Heart left ventricle (tissue), 16 donors: Measurements from ENCODE around the gene IFI44L. TPM values are rescaled to one million over a fixed set of nuclear protein-coding genes. Genes with fewer than 3 reads are reported as not detected.

Source experiments
- ATAC-seq, 4 donors: fragments of 200-7000 bp; cut with Tn5 transposase; one replicate each; pipeline ENCODE4 v1.9.1; 2020 to 2022; ENCODE audit warnings: moderate library complexity in 4 of 4, mild to moderate bottlenecking in 3 of 4, moderate number of reproducible peaks in 1 of 4
- DNase-seq, 5 donors: peaks; one replicate each; pipeline ENCODE4 v3.0.0-alpha.2; 2020
- H3K27ac ChIP-seq, 12 donors: fragments of 200-600 bp; sonication (generic) in 4 of 12; one replicate each; pipeline versions ENCODE4 v1.5.0 to v1.8.0; 2016 to 2022; ENCODE audit warnings: mild to moderate bottlenecking in 2 of 12
- H3K27me3 ChIP-seq, 9 donors: fragments of 200-600 bp; sonication (generic) in 2 of 9; one replicate each; pipeline versions ENCODE4 v1.5.1 to v1.8.0; 2016 to 2022; ENCODE audit warnings: mild to moderate bottlenecking in 3 of 9
- H3K36me3 ChIP-seq, 9 donors: fragments of 200-600 bp; sonication (generic) in 2 of 9; one replicate each; pipeline versions ENCODE4 v1.5.0 to v1.8.0; 2018 to 2022; ENCODE audit warnings: mild to moderate bottlenecking in 2 of 9
- H3K4me1 ChIP-seq, 12 donors: fragments of 200-600 bp; sonication (generic) in 4 of 12; one replicate each; pipeline versions ENCODE4 v1.5.0 to v1.8.0; 2016 to 2022; ENCODE audit warnings: mild to moderate bottlenecking in 3 of 12
- H3K4me3 ChIP-seq, 12 donors: fragments of 200-600 bp; sonication (generic) in 4 of 12; one replicate each; pipeline versions ENCODE4 v1.5.0 to v1.8.0; 2017 to 2022; ENCODE audit warnings: mild to moderate bottlenecking in 9 of 12, moderate library complexity in 4 of 12
- H3K9me3 ChIP-seq, 12 donors: fragments of 200-600 bp; sonication (generic) in 4 of 12; one replicate each; pipeline versions ENCODE4 v1.5.0 to v1.8.0; 2016 to 2022; ENCODE audit warnings: mild to moderate bottlenecking in 1 of 12
- CTCF ChIP-seq, 12 donors: fragments of 200-600 bp; sonication (generic) in 4 of 12; IDR thresholded peaks; one replicate each; pipeline versions ENCODE4 v1.5.0 to v1.8.0; 2018 to 2022; ENCODE audit warnings: antibody characterized with exemption in 12 of 12, mild to moderate bottlenecking in 5 of 12
- POLR2A ChIP-seq, 2 donors: fragments of 450-650 bp; IDR thresholded peaks; one replicate each; pipeline ENCODE4 v1.6.1; 2017; ENCODE audit warnings: antibody characterized with exemption in 2 of 2, mild to moderate bottlenecking in 2 of 2, moderate library complexity in 2 of 2
- WGBS, 4 donors: extraction: QIAGEN DNeasy Blood & Tissue Kit in 2 of 4; methylation state at CpG; one replicate each; pipeline versions ENCODE4 v1.1.5 to v1.1.7; 2013 to 2018; 5-methylcytosine and 5-hydroxymethylcytosine counted together
- intact Hi-C, 10 donors: fragments of 100-400 bp; cut with DNase I; formaldehyde crosslinking; loops; one replicate each; pipeline versions ENCODE4 v1.11.1 to v1.14.2; 2022
- polyA plus RNA-seq, 2 donors: library from polyadenylated mRNA; stranded (reverse); fragments of 200-250 nt; gene quantifications; one replicate each; pipeline ENCODE4 v1.2.3, GENCODE V29; 2013
- total RNA-seq, 9 donors: library from RNA; depleted of rRNA in 2 of 9; stranded (reverse); fragments of >200 nt in 2 of 9; fragmentation: NEBNext Ultra II Directional in 3 of 9; extraction: Animal tissue kit (Norgen Biotek cat#: 25700) in 3 of 9; gene quantifications; one replicate each; pipeline versions ENCODE4 v1.1.0 to v1.2.4, GENCODE V29; 2016 to 2023
- donor health status: ischemic (EF 13 %, LVEDD 7.1; RV severe dilation, severe dysfunction).
- donor health status: healthy with polysubstance abuse.
- donor health status: DM: no; HTN: yes; CAD: no.
- donor health status: DM: no; HTN: no; CAD: no.
- donor health status: ischemic (EF 25% LVEDD 6.9; RV normal size, moderate dysfunction).
- donor health status: ischemic (EF 25% LVEDD 5.7; RV mildly dilated, moderate dysfunction).
- donor health status: healthy.
- donor health status: DM: yes; HTN: yes; CAD: no.
- donor health status: ischemic (EF 35%, LVEDD 5.7; RV mildly dilated, moderate dysfunction).
- donor health status: nonischemic (EF 11% LVEDD 7.7; RV severe dilation, severe dysfunction).
- donor health status: DM: yes; HTN: yes; CAD: no.
- donor health status: PGD.
- donor health status: ischemic (EF 29% LVEDD 5.4; RV normal size, mild dysfunction).
- donor health status: nonischemic (EF 23%, LVEDD 6.1; RV moderate dilation, normal function).

The IFI44L gene
- total and polyA plus RNA-seq, 11 donors, result 3.3 to 41.7 (median 8.0) TPM

GRCh38 chr1:78641558-78641957 is 21.3 kb downstream of the IFI44L start:
- Histone ChIP-seq H3K27ac (no peak overlapping the region), H3K36me3 (peaks cover 0 to 66% (median 16%) of the 10 kb centered on the region in 9 donors), H3K4me3 (no peak overlapping the region), H3K4me1 (peaks cover 0 to 21% (median 2%) of the 10 kb centered on the region in 12 donors), H3K27me3 (no peaks in the 10 kb centered on the region), H3K9me3 (peaks cover 0 to 7% (median 0%) of the 10 kb centered on the region in 12 donors)
- DNase-seq, result no peak
- intact Hi-C loops, result no loop called here
- WGBS, 4 donors, result 85 to 93% (median 90%) methylated on average over 4 of the region's 4 CpGs
- TF ChIP-seq CTCF (IDR thresholded peaks at IDR 0.05), result no peak
- no peak for TF ChIP-seq POLR2A (IDR thresholded peaks at IDR 0.05)
- no peak for ATAC-seq

DNA sequence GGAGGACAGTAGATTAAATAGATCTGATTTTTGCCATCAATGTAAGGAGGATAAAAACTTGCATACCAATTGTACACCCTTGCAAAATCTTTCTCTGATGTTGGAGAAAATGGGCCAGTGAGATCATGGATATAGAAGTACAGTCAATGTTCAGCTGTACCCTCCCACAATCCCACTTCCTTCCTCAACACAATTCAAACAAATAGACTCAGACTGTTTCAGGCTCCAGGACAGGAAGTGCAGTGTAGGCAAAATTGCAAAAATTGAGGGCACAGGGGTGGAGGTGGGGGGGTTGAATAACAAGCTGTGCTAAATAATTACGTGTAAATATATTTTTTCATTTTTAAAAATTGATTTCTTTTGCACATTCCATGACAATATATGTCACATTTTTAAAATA is 25.5 kb downstream of the IFI44L start:
- no peak overlapping the region for H3K4me3 ChIP-seq
- no peak for TF ChIP-seq CTCF (IDR thresholded peaks at IDR 0.05)
- TF ChIP-seq POLR2A (IDR thresholded peaks at IDR 0.05), result no peak
- peaks cover 0 to 37% (median 13%) of the 10 kb centered on the region in 9 donors for H3K36me3 ChIP-seq
- peak overlapping the region in 6 of 12 donors; percentile 13 to 68 (median 18) for H3K27ac ChIP-seq
- H3K4me1 ChIP-seq, result peaks cover 0 to 31% (median 4%) of the 10 kb centered on the region in 12 donors
- WGBS, 4 donors, result 49 to 56% (median 52%) methylated on average over 1 of the region's 1 CpG
- H3K27me3 ChIP-seq, result no peaks in the 10 kb centered on the region
- peak; percentile 32 to 78 (median 66) for ATAC-seq
- H3K9me3 ChIP-seq, result peaks cover 0 to 21% (median 5%) of the 10 kb centered on the region in 12 donors
- peak in 1 of 5 donors; percentile 15 for DNase-seq
- intact Hi-C loops, result no loop called here

DNA sequence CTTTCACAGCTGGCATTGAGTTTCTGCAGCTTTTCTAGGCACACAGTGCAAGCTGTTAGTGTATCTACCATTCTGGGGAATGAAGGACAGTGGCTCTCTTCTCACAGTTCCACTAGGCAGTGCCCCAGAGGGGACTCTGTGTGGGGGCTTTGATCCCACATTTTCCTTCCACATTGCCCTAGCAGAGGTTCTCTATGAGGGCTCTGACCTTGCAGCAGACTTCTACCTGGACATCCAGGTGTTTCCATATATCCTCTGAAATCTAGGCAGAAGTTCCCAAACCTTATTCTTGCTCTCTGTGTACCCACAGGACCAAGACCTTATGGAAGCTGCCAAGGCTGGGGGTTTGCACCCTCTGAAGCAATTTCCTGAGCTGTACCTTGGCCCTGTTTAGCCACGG is 27.0 kb downstream of the IFI44L start:
- Histone ChIP-seq H3K36me3 (peaks cover 0 to 22% (median under 1%) of the 10 kb centered on the region in 9 donors), H3K4me3 (no peak overlapping the region), H3K4me1 (peaks cover 0 to 42% (median 4%) of the 10 kb centered on the region in 12 donors), H3K9me3 (peaks cover 0 to 21% (median 5%) of the 10 kb centered on the region in 12 donors), H3K27me3 (no peaks in the 10 kb centered on the region), H3K27ac (no peak overlapping the region)
- no peak for ATAC-seq
- intact Hi-C loops, result no loop called here
- TF ChIP-seq POLR2A (IDR thresholded peaks at IDR 0.05), result no peak
- TF ChIP-seq CTCF (IDR thresholded peaks at IDR 0.05), result no peak
- no peak for DNase-seq
- 80 to 100% (median 98%) methylated on average over 1 of the region's 1 CpG for WGBS, 4 donors

- ATAC-seq (peak; percentile 73 to 94 (median 89)), DNase-seq (peak; percentile 75 to 92 (median 87))
- H3K4me3 ChIP-seq, result peak within 1 kb of the TSS; percentile 35 to 71 (median 56)
- no peaks in the 10 kb centered on the region for H3K27me3 ChIP-seq
- peaks cover 0 to 21% (median 0%) of the 10 kb centered on the region in 12 donors for H3K9me3 ChIP-seq
- peak within 1 kb of the TSS in 11 of 12 donors; percentile 46 to 86 (median 73) for H3K27ac ChIP-seq
- intact Hi-C loops, result loop anchor here in 4 of 10 donors (1.0 to 5.0 kb wide), 3 partner anchors 27 to 32 kb away; no protein-coding TSS in a partner anchor
- H3K36me3 ChIP-seq, result peaks cover 0 to 13% (median 0%) of the 10 kb centered on the region in 9 donors
- TF ChIP-seq POLR2A (IDR thresholded peaks at IDR 0.05) (peak in 1 of 2 donors; percentile 61), CTCF (IDR thresholded peaks at IDR 0.05) (no peak)
- H3K4me1 ChIP-seq, result peaks cover 0 to 57% (median 13%) of the 10 kb centered on the region in 12 donors
Measured at GRCh38 chr1:78649628-78650027, 29.4 kb downstream of the IFI44L start, which contains the start of gene IFI44. Gene IFI44, plus strand, starts transcription at chr1:78649831. Its CDS starts 365 bp downstream, at chr1:78650196.
